SKM-1 treated with dmso at 0.1 percent for 144 hours (cell line): ENCODE measurements around the gene CACNA2D2.

Experiments
- DNase-seq: peaks from one replicate; lab custom pipeline; 2025; ENCODE audit not compliant: unreplicated experiment; lab: John Stamatoyannopoulos, UW

The CACNA2D2 gene

DNA sequence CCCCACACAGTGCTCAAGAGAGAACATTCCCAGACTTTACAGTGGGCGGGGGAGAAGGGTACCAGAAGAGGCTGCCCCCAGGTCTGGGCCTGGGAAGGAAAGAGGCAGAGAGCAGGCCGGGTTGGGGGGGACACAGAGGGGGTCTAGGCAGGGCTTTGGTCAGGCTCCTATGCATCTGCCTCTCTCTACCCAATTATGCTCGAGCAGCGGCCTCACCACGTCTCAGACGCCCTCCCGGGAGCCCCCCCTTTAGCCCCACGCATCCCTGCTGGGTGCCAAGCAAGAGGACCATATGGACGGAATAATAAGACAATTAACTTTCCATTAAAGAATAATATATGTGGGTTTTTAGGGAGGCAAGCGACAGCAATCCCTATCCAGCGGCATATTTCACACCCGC lies 32.8 kb downstream of the CACNA2D2 start:
- no peak for DNase-seq

DNA sequence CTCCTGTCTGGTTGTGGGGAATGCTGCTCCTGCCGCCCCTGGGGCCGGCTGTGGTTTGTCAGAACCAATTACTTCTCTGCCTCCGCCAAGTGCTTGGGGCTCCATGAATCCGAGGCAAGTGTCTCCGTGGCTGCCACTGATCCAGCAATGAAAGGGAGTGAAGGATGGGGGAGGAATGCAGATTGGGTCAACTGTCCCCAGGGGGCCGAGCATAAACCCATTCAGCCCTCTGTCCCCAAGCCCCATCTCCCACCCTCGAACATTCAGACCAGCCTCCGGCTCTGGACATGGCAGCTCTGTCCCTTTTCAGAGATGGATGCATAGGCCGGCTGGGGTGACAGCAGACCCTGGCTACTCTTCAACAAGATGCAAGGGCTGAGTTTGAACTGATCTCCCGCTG lies 35.5 kb downstream of the CACNA2D2 start:
- no peak for DNase-seq

DNA sequence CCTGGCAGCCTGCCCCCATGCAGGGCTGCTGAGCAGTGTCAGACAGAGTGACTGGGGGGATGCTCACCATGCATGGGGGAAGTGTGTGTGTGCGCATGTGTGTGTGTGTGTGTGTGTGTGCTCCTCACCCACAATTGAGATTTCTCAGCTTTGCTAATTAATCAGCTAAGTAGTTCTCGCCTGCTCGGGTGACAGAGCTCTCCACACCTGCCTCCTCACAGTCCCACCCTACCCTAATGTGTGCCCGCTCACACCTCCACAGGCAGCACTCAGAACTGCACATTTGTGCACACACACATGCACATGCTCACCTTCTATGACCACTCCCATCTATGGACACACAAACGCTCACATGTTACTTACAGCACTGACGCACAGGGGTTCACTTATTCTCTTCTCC lies 37.3 kb downstream of the CACNA2D2 start:
- DNase-seq = no peak

DNA sequence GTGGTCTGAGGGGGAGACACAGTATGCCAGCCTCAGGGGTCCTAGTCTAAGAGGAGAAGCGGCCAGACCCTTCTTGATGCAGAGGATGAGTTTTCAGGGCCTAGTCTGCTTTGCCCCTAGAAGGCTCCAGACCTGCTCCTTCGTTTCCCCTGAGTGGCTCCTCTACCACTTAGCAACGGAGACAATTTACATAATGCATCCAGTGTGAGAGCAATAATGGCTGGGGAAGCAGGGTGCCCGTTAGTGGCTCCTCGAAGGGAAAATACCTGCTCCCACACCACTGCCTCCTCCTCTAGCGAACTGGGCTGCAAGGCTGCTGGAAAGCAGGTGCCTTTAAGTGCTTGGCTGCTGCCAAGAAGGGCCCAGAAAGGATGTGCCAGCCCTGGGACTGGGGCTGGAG lies 38.9 kb downstream of the CACNA2D2 start:
- no peak for DNase-seq

DNA sequence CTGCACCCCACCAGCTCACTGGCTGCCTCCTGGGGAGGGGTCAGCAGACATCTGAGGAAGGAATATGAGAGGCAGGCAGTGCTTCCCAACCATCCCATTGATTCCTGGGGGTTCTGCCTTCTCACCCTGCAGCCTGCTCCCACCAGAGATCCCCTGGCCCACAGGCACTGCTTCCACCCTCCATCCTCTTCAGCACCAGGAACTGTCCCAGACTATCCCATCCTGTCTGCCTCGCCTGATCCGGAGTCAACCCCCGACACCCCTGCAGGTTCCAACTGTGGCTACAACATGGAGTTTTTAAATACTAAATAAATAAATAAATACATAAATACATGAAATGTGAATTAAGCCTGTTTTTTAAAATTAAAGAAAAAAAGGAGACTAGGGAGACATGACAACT lies 43.6 kb downstream of the CACNA2D2 start:
- DNase-seq = no peak

DNA sequence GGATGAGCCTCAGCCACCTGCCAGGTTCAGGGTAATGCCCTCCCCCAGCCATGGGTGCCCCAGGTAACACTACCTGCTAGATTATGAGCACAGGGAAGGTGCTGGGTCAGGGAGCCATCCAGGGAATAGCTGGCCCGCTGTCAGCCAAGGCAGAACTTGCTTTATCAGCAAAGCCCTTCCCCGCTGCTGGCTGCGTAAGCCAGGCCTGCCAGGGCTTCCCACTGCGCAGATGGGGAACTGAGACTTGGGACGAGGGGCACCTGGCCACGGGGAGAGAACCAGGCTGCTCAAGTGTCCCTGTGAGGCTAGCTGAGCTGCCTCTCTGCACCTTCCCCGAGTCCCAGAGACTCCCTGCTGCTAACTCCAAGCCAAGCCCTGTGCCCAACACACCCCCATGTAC lies 45.4 kb downstream of the CACNA2D2 start:
- no peak for DNase-seq

DNA sequence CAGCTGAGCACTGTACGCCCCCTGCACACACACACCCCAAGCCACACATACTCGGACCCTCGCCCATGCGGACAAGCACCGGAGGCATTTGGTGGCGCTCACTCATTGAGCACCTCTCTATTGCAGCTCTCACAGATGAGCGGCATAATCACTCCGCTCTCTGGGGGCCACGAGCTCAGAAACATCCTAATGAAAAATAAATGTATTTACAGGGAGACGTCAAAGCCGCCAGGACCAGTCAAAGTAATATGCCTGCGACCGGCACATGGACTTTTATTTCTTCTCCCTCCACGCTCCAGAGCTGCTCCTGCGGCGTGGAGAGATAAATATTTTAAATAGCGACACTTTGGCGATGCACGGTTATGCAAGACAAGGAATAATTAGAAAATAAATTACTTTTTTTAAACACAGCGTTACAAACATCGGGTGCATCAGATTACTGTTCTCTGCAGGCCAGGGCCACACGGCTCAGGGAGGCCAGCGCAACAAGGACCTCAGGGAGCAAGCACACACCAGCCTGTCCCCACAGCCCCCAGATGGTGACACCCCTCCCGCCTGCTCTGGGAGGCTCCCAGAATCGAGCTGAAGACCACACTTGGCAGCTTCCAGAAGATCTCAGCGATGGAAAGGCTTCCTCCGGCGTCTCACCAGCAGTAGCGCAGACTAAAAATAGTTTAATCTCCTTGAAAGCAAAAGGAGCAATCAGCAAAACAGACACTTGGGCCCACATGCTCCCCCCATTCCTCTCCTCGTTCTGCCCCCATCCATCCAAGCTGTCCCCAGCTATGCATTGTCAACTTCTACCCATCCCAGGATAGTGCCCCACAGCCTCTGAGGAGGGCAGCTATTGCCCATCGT lies 48.0 kb downstream of the CACNA2D2 start:
- no peak for DNase-seq

DNA sequence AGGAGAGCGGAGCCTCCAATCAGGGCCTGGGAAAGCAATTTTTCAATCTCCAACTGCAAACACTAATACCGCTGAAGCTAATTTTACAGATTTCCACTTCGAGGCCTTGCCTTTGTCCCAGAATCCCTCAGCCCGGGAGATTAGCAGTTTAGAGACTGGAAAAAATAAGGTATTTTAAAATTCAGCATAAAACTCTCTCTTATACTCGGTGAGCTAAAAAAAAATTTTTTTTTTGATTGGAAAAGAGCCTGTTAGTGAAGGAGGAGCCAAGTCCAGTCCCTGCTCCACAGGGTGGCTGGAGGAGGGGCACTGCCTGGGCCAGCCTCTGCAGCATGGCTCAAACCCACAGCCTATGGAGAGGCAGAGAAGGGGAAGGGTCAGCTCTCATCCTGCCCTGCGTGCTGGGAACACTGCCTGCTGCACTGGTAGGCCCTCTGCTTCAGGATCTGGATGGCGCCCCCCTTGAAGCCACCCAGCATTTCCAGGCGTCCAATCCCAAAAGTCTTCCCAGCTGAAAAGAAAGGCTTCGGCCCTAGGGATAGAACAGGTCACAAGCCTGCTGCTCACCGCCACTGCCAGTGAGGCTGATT lies 48.9 kb downstream of the CACNA2D2 start:
- no peak for DNase-seq

DNA sequence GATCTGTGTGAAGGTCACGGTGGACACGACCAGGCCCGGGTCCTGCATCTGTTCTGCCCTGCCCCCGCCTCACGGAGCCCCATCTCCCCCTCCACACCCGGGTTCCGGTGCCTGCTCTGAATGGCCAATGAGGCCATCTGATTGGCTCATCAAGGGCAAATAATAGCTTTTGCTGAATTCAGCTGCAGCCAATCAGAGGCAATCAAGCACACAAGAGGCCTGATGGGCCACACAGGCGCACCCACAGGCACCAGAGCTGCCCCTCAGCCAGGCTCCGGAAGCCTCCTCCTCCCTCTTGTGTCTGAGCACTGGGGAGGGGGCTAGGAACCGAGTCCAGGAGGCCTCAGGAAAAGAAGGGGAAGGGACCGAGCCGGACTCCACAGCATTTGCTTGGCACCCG lies 49.5 kb downstream of the CACNA2D2 start:
- no peak for DNase-seq

DNA sequence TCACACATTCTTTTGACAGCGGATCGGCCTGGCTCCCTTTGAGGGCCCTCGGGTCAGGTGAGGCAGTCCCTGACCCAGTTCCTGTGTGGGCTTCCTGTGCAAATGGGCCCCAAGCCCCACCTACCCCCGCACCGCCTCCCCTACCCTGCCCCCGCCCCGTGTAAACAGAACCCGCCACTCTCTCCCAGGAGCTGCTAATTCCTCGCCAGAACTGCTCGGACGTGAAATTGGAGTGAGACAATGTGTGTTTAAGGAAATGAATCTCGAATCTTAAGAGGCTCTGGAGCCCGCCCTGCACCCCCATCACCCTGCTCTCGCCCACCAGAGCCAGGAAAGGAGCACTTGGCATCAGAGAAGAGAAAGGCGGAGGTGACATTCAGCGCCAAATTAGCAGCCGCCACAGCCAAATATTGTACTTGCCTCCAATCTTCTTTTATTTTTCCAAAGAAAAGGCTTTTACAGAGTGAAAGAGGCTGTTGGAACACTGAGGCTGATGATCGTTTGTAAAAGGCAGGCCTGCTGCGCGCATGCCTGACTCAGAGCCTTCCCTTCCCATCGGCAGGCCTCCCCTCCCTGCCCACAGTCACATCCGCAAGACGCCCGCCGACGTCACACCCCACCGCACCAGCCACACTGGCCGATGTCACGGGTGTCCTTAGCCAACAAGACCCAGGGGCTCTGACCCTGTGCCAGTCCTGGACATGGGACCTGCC lies 53.1 kb downstream of the CACNA2D2 start:
- no peak for DNase-seq

DNA sequence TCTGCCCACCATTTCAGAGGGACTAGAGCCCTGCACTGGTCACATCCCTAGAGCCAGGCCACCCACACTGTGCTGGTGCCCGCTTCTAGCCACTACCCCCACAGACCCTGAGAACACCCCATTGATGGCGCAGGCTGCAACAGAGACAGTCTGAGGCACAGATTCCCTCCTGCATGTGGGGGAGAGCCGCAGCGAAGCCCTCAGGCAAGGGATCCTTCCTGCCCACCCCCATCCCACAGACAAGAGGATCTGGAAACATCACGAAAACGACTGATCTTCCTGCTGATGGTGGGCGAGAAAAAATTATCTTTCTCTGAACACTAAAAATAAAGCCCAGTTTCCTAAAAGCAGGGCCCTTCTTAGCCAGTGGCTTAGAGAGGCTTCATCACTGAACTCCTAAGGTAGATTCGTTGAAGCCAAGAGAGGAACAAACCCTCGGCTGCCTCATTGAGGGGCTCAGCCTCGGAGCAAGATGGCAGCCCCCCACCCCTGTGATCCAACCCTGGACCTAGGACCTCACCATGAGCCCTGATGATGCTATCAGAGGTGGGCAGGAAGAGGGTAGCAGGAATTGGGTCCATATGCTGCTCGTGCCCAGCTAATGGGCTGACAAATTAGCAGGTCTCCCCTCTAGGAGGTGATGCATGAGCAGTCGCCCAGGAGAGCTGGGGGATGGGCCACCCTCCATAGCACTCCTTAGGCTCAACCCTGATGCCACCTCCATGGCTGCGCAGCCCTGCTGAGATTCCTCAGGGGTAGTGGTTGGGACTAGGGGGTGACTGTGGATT lies 54.5 kb downstream of the CACNA2D2 start:
- no peak for DNase-seq

DNA sequence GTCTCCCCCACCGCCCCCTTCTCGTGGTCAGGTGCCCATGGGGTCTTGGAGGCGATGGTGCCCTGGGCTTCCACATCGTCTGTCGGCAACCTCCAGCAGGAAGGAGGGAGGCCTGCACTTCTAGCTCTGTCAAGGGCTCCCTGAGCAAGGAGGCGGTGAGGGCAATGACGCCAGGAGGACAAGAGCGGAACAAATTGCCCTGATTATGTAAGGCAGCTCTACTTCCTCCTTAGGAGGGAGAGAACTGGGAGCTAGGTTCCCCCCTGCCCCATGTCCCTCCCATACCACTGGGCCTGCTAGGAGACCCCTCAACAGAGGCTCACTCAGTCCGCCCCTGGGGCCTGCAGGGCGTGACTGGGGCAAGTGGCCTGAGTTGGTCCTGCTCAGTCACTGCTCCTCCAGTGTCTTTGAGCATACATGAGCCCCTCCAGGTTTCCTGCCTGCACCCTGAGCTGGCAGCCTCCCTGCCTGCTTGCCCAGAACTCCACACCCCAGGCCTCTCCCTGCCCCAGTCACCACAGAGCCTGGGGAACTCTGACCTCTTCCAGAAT lies 56.1 kb downstream of the CACNA2D2 start:
- peak; percentile 84 for DNase-seq

DNA sequence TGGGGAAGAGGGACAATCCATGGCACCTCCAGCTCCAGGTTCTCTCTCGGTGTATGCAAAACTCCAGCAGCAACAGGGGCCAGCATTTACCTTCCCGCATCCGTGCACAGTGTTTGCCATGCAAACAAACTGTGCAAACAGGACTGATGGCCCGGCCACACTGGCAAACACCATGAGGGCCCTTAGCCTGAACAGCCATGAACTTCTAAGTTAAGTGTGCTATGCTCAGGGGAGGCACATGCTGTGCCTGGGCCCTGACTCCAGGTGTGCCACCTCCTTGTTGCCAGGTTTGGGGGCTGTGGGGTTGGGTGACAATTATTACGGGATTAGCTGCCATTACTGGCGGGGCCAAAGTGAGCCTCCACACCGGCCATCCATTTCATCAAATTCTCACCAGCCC lies 57.5 kb downstream of the CACNA2D2 start:
- DNase-seq = no peak

DNA sequence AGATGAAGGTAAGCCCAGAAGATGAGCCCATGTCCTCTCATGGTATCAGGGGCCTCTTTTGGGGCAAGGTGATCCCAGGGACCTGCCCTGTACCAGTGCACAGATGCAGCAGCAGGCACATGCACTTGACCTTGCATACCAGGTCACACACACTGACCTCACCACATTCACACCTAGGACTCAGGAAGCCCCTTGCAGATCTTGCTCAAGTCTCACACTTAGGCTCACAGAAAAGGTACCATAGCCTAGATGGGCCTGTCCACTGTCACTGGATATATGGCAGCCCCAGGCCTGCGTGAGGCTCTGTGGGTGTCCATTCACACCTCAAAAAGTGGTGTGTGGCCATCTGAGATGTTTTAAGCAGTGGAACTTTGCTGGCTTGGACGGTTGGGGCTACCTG lies 58.7 kb downstream of the CACNA2D2 start:
- DNase-seq = no peak

DNA sequence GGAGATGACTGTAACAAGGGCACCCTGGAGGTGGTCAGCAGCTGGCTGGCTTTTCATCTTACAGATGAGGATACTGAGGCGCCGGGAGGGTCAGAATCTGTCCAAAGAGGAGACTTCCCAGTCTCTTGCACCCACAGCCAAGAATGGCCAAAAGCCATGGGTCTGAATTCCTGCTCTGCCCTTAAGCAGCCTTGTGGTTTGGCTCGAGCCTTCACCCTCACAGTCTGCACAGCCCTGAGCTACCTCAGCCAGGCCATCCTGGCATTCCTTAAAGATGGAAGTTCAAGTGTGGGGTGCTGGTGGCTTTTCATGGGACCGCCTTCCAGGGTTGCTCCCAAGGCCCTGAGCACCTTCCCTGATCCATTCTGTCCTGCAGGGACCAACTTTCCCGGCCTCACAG lies 59.2 kb downstream of the CACNA2D2 start:
- DNase-seq = no peak

DNA sequence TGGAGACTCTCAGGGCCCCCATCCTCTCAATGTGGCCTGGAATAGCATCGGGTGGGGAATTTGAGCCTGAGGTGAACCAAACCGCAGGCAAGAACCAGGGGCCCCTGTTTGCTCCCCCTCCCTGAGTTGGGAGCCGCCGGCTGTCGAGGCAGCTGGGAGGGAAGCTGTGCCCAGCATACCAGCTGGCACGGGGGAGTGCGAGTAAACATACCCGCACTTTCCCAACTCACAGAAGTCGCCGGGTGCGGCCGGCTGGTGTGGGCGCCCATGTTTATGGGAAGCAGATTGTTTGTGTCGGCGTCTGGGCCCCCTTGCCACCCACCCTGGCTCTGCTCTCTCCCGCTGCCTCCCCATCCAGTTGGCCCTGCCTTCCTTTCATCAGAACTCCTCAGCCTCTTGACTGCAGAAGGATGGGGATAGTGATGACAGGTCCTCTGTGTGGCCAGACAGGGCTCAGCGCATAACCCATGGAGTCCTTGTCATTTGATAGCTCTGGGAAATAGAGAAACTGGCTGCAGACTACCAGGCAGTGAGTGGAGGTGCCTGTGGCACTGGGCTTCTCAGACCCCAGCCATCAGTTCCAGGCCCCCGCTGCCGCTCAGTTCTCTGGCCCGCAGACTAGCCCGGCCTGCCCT lies 60.4 kb downstream of the CACNA2D2 start:
- no peak for DNase-seq

DNA sequence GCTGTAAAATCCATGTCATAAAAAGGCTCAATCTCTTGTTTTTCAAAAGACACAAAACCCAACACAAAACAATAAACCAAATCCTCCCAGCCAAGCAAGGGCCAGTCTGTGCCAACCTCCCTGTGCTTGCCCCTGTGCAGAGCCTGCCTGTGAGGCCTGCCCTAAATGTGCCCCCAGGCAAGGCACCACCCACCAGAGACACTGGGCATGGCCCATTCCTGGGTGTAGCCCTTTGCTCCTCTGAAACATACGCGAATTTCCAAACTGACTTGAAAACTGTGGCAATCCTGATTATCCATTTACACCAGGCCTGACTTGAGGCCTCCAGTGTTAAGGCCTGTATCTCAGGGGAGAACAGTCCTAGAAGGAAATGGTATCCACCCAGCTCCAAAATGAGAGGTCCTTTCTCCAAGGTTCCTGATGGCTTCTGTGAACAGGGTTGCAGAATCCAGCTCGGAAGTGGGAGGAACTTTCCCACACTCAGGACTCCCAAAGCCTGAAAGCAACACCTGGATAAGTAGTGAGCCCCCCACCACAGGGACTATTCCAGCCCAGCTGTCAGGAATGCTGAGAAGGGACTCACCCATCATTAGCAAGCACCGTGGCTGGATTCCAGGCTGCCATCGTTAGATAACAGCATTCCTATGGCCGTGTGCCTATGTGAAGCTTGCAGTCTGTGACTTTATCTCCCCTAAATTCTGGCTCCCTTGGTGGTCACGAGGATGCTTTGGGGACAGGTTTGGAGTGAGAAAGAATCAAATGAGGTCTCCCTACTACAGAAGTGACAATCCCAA lies 61.8 kb downstream of the CACNA2D2 start:
- DNase-seq = no peak

DNA sequence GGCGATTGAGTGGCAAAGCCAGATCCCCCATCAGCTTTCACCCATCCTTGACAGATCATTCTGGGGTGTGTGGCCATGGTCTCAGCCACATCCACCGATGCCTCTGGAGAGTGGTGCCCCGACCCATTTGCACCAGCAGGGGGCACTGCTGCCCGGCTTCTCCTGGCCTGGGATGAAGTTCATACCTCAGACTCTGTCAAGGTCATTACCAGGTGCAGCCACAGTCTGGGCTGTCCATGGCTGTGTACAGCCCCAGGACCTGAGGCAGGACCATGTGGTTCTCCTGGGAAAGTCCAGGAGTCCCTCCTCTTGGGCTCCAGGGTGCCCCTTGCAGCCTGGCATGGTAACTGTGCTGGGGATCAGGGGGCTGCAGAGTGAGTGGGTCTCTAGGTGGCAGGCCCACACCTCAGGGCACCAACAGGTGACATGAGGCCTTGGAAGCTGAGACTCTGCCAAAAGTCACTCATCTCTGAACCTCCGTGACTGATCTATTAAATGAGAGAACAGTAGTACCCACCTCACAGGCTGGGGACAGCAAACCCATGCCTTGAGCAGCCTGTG lies 67.2 kb downstream of the CACNA2D2 start:
- DNase-seq = peak; percentile 66

DNA sequence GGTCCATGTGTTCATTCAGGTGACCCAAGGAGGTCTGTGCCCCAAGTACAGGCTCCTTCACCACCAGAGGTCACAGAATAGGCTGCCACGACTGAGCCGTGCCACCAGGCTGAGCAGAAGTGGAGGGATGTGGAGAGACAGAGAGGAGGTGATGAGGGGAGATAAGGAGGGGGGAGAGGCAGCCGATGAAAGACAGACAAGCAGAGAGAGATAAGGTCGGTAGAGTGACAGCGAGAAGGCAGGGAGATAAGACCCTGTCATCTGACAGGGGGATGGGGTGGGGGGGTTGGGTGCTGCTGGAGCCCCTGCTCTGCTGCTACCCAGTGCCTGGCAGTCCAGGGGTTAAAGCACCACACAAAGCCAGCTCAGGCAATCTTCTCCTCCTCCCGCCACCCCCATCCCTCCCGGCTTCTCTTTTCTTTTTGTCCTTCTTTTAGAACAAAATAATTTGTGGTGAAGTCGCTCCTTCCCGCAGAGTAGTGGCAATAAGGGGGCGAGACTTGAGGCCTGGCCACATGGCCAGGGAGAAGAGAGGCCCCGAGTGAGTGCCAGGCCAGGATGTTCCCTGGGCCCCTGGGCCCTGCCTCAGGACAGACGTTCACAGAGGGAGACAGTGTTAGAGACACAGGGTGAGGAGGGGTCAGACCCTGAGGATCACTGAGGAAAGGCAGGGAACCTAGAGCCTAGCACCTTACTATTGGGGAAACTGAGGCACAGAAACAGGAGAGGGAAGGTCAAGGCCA lies 67.9 kb downstream of the CACNA2D2 start:
- no peak for DNase-seq
